ENCODE data around the gene PLSCR1.

GRCh38 chr3:146561463-146561862 is 17.1 kb upstream of the PLSCR1 start:
- TF ChIP-seq, protein P1, sequence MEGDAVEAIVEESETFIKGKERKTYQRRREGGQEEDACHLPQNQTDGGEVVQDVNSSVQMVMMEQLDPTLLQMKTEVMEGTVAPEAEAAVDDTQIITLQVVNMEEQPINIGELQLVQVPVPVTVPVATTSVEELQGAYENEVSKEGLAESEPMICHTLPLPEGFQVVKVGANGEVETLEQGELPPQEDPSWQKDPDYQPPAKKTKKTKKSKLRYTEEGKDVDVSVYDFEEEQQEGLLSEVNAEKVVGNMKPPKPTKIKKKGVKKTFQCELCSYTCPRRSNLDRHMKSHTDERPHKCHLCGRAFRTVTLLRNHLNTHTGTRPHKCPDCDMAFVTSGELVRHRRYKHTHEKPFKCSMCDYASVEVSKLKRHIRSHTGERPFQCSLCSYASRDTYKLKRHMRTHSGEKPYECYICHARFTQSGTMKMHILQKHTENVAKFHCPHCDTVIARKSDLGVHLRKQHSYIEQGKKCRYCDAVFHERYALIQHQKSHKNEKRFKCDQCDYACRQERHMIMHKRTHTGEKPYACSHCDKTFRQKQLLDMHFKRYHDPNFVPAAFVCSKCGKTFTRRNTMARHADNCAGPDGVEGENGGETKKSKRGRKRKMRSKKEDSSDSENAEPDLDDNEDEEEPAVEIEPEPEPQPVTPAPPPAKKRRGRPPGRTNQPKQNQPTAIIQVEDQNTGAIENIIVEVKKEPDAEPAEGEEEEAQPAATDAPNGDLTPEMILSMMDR (IDR thresholded peaks at IDR 0.05): no peak
- TF ChIP-seq POLR2AphosphoS5 (IDR thresholded peaks at IDR 0.05): no peak

Measured in prostate gland (tissue), 2 donors.